Erythroblast (primary cell): ENCODE data around the gene FGF2.

Source experiments
- GATA1 ChIP-seq: IDR thresholded peaks from 2 replicates; pipeline ENCODE4 v1.6.1; 2011; ENCODE audit warnings: low read depth, mild to moderate bottlenecking, control low read depth, low read length, moderate library complexity
- POLR2A ChIP-seq: IDR thresholded peaks from 2 replicates; pipeline ENCODE4 v1.6.1; 2011; ENCODE audit warnings: mild to moderate bottlenecking, low read length

DNA sequence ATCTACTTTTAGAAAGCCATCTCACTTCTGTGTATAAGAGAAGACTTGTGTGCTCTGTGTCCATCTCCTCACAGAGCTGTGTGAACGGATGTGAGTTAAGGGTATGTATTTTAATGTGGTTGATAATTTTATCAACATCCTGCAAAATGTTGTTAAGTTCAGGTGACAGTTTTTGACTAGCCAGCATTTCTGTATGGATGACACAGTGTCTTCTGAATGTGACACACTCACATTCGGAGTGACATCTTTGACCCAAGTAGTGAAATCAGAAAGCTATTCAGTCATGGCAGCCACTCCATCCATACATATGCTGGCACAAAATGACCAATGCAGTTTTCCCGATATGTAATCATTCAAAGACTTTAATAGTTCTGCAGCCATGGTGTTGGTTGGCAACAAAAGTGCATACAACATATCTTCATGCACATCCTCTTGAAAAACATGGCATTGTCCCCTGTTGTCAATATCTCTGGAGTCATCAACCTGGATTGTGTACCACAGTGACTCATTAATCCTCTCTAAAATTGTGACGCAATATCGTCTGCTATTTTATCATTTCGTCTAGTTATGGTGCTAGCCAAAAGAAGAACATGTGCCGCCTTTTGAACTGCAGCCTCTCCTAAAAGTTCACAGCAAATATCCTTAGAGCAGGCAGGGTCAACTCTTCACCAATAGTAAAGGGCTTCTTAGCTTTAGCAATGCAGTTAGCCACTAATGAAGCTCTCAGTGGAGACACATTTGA is 6.8 kb upstream of the FGF2 start:
- no peak for TF ChIP-seq POLR2A
- TF ChIP-seq GATA1 = no peak
